GM19438 (cell line): ENCODE data around the gene MCRIP2.
A peak's percentile ranks its signal among the peaks of the same experiment; 100 is the strongest.
"Not testable (repeated sequence)": the region's sequence is repeated elsewhere in the genome, so short reads cannot be mapped to it uniquely, and the experiment has no call there.

ENCODE experiments used
- ATAC-seq: cut with Tn5 transposase; IDR thresholded peaks from one replicate; pipeline ENCODE4 v1.9.1; 2021; ENCODE audit warnings: low read depth; ENCODE audit not compliant: unreplicated experiment

The MCRIP2 gene

GRCh38 chr16:641326-642188 is at the start of gene MCRIP2:
TSS of gene MCRIP2 (plus strand) at chr16:641828. CDS start at chr16:641992, 164 bp downstream.
- peak; percentile 50 for ATAC-seq

DNA sequence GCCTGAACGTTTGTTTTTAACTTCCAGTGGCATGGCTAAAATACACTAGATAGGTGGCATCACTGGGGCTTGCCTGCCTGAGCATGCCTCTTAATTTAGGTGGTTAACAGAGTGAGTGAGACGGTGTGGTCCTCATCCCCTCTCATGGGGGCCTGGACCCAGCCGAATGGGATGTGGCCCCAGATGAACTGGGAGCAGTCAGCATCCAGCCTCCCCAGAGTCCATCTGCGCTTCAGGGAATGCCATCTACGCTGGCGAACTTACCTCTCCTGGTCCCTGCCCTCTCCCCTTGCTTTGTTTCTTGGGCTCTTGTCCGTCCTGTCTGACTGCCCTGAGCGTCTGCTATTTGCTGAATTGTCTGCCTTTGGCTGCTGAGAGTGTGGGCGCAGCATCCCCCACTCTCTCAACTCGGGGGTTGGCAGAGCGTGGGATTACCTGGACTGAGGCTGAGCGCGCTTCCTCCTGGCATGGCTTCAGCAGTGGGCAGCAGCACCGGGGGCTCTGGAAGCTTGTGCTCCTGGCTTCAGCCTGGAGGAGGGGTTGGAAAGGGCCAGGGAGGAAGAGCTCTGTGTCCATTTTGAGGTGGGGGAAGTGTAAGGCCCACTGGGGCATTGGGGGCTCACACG is 49.6 kb upstream of the MCRIP2 start:
- ATAC-seq, result no peak

- ATAC-seq, result no peak
Measured at GRCh38 chr16:592518-593306, 48.9 kb upstream of the MCRIP2 start.

GRCh38 chr16:593406-593805 is 48.2 kb upstream of the MCRIP2 start:
- no peak for ATAC-seq

- no peak for ATAC-seq
Measured at GRCh38 chr16:593807-594206, 47.8 kb upstream of the MCRIP2 start.

GRCh38 chr16:595094-595528 is 46.5 kb upstream of the MCRIP2 start:
- no peak for ATAC-seq

- no peak for ATAC-seq
Measured at GRCh38 chr16:595942-596735, 45.5 kb upstream of the MCRIP2 start.

DNA sequence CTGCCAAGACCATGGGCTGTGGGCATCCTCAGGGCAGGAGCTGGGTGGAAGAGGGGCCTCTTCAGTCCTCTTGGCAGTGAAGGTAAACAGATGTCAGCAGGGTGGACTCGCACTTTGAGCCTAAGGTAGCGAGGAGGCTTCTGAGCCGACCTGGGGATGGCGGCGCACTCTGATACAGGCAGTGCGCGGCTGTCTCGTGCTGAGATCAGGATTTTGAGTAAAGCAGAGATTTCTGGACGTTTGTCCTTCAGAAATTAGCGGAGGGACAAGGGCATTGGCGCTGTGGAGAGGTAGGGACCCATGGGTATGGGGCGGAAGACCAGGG is 44.9 kb upstream of the MCRIP2 start:
- ATAC-seq, result no peak

DNA sequence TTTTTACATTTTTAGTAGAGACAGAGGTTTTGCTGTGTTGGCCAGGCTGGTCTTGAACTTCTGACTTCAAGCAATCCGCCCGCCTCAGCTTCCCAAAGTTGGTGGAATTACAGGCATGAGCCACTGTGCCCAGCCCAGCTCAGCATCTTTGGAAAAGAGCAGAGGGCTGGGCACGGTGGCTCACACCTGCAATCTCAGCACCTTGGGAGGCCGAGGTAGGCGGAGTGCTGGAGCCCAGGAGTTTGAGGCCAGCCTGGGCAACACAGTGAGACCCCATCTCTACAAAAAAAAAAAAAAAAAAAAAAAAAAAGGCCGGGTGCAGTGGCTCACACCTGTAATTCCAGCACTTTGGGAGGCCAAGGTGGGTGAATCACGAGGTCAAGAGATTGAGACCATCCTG is 44.0 kb upstream of the MCRIP2 start:
- not testable (repeated sequence) for ATAC-seq

DNA sequence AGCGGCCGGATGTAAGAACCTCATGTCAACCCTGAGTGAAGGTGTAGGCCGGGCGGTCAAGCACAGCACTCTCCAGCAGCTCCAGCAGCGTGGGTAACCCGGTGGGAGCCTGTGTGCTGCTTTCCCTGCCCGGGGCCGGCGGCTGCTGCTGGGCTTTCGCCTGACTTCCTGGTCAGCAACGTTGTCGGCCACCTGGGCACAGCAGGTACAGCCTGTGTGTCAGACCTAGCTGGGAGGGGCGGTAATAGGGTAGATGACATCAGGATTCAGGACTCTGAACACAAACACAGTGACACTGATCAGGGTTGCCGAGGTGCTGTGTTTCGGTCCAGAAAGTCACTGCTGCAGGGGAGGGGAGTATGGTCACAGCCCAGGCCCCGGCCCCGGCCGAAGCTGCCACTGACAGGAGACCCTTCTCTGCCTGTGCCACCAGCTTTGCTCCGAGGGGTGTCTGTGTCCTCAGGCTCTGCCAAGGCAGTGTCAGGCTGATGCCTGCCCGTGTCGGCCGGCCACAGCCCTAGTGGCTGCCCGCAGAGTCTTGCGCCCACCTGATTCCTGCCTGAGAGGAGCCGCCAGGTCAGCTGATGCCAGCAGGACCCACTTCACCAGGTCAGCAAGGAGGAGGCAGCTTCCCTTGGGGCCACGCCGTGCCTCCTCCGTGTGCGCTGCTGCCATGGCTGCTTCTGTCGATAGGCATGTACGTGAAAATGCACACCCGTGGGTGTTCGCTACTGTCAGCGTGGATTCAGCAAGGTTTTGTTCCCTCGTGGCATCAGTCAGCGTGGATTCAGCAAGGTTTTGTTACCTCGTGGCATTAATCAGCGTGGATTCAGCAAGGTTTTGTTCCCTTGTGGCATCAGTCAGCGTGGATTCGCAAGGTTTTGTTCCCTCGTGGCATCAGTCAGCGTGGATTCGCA is 42.5 kb upstream of the MCRIP2 start:
- ATAC-seq, result no peak

- ATAC-seq, result no peak
Measured at GRCh38 chr16:600781-601180, 40.8 kb upstream of the MCRIP2 start.

- ATAC-seq, result no peak
Measured at GRCh38 chr16:603933-604332, 37.7 kb upstream of the MCRIP2 start.

DNA sequence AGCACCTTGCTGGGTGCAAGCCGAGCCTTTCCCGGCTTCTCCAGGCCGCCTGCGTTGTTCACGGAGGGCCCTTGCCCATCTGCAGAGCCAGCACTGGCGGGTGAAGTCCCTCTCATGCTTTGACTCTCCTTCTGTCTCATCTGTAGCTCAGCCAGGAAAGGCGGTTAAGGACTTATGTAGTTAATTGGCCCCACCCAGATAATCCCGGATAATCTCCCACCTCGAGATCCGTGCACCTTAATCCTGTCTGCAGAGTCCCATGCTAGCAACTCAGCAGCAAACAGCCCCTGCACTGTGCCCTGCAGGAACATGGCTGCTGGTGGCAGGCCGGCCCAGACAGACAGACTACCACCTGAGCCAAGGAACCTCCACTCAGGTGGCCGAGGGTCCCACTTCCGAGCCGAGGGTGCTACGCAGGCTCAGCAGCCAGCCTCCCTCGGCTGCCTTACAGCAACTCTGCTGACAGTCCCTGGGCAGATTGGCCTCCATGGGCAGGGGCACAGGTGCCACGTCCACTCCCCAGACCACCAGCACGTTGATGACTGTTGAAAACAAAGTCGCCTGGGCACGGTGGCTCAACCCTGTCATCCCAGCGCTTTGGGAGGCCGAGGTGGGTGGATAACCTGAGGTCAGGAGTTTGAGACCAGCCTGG is 34.8 kb upstream of the MCRIP2 start:
- no peak for ATAC-seq

DNA sequence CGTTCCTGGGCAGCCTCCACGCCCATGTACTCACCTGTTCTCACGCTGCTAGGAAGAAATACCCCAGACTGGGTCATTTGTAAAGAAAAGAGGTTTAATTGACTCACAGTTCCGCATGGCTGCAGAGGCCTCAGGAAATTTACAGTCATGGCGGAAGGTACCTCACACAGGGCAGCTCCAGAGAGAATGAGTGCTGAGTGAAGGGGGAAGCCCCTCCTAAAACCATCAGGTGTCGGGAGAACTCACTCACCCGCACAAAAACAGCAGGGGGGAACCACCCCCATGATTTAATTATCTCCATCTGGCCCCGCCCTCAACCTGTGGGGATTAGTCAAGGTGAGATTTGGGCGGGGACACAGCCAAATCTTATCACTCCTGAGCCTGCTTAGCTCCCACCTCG is 33.6 kb upstream of the MCRIP2 start:
- no peak for ATAC-seq

GRCh38 chr16:609316-609715 is 32.3 kb upstream of the MCRIP2 start:
- ATAC-seq, result no peak

DNA sequence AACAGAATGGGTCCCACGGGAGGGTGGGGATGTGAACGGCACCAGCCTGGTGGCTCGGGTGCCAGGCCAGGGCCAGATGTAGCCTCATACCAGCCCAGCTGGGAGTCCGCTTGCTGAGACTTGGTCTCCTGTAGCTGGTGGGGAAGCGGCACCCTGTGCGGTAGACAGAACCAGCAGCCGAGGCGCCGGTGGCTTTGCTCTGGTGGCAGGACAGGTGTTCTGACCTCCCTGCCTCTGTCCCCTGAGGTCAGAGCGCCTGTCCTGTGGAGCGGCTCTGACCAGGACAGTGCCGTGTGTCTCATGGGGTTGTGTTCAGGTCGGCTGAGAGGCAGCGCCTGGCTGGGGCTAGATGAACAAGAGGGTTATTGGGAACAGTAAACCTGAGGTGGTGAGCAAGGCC is 31.6 kb upstream of the MCRIP2 start:
- ATAC-seq, result no peak

GRCh38 chr16:610513-611381 is 30.9 kb upstream of the MCRIP2 start:
- no peak for ATAC-seq

GRCh38 chr16:615122-615521 is 26.5 kb upstream of the MCRIP2 start:
- no peak for ATAC-seq
